Measurements from ENCODE around the gene SLC9A2. TPM values are rescaled to one million over a fixed set of nuclear protein-coding genes. Genes with fewer than 3 reads are reported as not detected.

Gene SLC9A2
- polyA plus RNA-seq, 3 donors = not detected

DNA sequence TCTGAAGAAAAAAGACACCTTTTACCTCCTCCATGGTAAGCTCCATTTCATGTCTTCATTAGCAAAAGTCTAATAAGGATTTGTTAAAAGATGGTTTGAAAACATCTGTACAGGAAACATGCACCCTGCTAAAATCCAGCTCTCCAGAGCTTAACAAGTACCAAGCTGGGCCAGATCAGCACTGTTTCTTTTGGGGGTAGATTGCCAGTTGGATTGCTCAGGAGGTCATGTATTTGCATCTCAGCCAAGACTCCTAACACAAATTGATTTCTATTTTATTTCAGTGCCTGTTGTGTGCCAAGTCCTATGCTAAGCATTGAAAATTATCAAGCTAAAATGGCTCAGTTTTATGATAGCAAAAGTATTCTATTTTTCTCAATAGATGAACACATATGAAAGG, 139.1 kb downstream of the SLC9A2 start:
- peaks cover 0 to 1% (median 0%) of the 10 kb centered on the region in 3 donors for H3K27me3 Mint-ChIP-seq (ENCODE audit: low read depth in 3 of 3)

More for the DNA sequence above, 139.1 kb downstream of the SLC9A2 start:
- Histone ChIP-seq H3K79me2 (ENCODE audit: insufficient read depth, low read length) (no peaks in the 10 kb centered on the region), H3K27me3 (ENCODE audit: control insufficient read depth in 2 of 2, insufficient read depth in 2 of 2, low read length in 2 of 2) (no peaks in the 10 kb centered on the region), H3K9ac (ENCODE audit: insufficient read depth, low read length, poor library complexity, severe bottlenecking) (no peak overlapping the region), H3K4me3 (replicated peaks in 1 of 3; ENCODE audit: low read depth in 2 of 3, low read length in 3 of 3) (no peak overlapping the region), H3K4me2 (replicated peaks; ENCODE audit: extremely low read depth, low read length, poor library complexity, severe bottlenecking) (no peak overlapping the region), H3K4me1 (ENCODE audit: control insufficient read depth in 1 of 2, insufficient read depth in 2 of 2, low read length in 2 of 2) (no peaks in the 10 kb centered on the region), H3K36me3 (replicated peaks in 1 of 2; ENCODE audit: control insufficient read depth in 1 of 2, insufficient read depth in 2 of 2, low read length in 2 of 2) (no peaks in the 10 kb centered on the region), H2AFZ (ENCODE audit: insufficient read depth, low read depth, low read length, poor library complexity, severe bottlenecking) (no peak overlapping the region), H3K9me3 (replicated peaks in 1 of 2; ENCODE audit: control insufficient read depth in 1 of 2, insufficient read depth in 1 of 2, low read length in 2 of 2) (no peaks in the 10 kb centered on the region), H4K20me1 (ENCODE audit: insufficient read depth, low read length) (no peaks in the 10 kb centered on the region), H3K27ac (ENCODE audit: low read depth in 1 of 2, low read length in 2 of 2) (no peak overlapping the region)
- H3K4me3 Mint-ChIP-seq = no peak overlapping the region
- no peak for DNase-seq
- H3K4me1 Mint-ChIP-seq = no peaks in the 10 kb centered on the region
- no peak for TF ChIP-seq CTCF (IDR thresholded peaks at IDR 0.05)
- no peaks in the 10 kb centered on the region for H3K36me3 Mint-ChIP-seq
- intact Hi-C loops (cut with micrococcal nuclease) = no loop called here
- H3K27ac Mint-ChIP-seq = no peak overlapping the region
- H3K9me3 Mint-ChIP-seq = no peaks in the 10 kb centered on the region

Other genes starting within 250 kb of the SLC9A2 start
- under 1 TPM in 1 of 3 donors, not detected in 2; 0.24 TPM for gene IL18RAP, start 196.4 kb upstream of the SLC9A2 start, polyA plus RNA-seq
- not detected for gene SLC9A4, start 146.3 kb upstream of the SLC9A2 start, polyA plus RNA-seq
- gene TMEM182, start 142.5 kb downstream of the SLC9A2 start, polyA plus RNA-seq = under 1 TPM; 0.24 to 0.69 (median 0.28) TPM